HFF-Myc (cell line): ENCODE measurements around the gene CSE1L.

Source experiments
- DNase-seq: peaks from one replicate; pipeline ENCODE4 v3.0.0-alpha.2; 2011; ENCODE audit warnings: low read depth; ENCODE audit errors: extremely low read depth
- H3K4me3 ChIP-seq: replicated peaks from 2 replicates; pipeline ENCODE4 v1.5.1; 2011; ENCODE audit warnings: low read depth, mild to moderate bottlenecking, control low read depth, low read length
- CTCF ChIP-seq: IDR thresholded peaks from 2 replicates; pipeline ENCODE4 v1.5.1; 2012; ENCODE audit warnings: mild to moderate bottlenecking, low read depth, low read length, control low read depth; ENCODE audit errors: missing control alignments

CSE1L gene

GRCh38 chr20:49039854-49040253 lies 6.3 kb upstream of the CSE1L start:
- no peak for TF ChIP-seq CTCF
- no peak overlapping the region for H3K4me3 ChIP-seq
- DNase-seq, result no peak

GRCh38 chr20:49043000-49043399 lies 3.1 kb upstream of the CSE1L start:
- no peak for DNase-seq
- no peak for TF ChIP-seq CTCF
- H3K4me3 ChIP-seq, result no peak overlapping the region

GRCh38 chr20:49045440-49046086 lies 549 bp upstream of the CSE1L start:
- DNase-seq, result no peak
- H3K4me3 ChIP-seq, result peak overlapping the region; percentile 90
- TF ChIP-seq CTCF, result no peak

GRCh38 chr20:49052334-49052733 lies 6.2 kb downstream of the CSE1L start:
- DNase-seq, result no peak
- no peak overlapping the region for H3K4me3 ChIP-seq
- TF ChIP-seq CTCF, result no peak

- no peak for DNase-seq
Observed at GRCh38 chr20:49054056-49054643, 8.0 kb downstream of the CSE1L start.

GRCh38 chr20:49063279-49063678 lies 17.2 kb downstream of the CSE1L start:
- no peak for TF ChIP-seq CTCF
- DNase-seq, result no peak
- H3K4me3 ChIP-seq, result no peak overlapping the region

More at GRCh38 chr20:49054056-49054643, 8.0 kb downstream of the CSE1L start:
- no peak for TF ChIP-seq CTCF
- no peak overlapping the region for H3K4me3 ChIP-seq
